Thyroid gland (tissue), 4 donors: Measurements from ENCODE around the gene EMC6. TPM values are rescaled to one million over a fixed set of nuclear protein-coding genes. Genes with fewer than 3 reads are reported as not detected.

Experiments
- DNase-seq, 2 donors: peaks; one replicate each; pipeline ENCODE4 v3.0.0-alpha.2; 2019
- H3K27ac ChIP-seq, 3 donors: fragments of 200-600 bp; sonication (generic); 1 replicate in 2 of 3; 2 replicates in 1 of 3; pipeline ENCODE4 v1.5.1; 2016 to 2019; ENCODE audit warnings: mild to moderate bottlenecking in 1 of 3, moderate library complexity in 1 of 3
- H3K27me3 ChIP-seq: fragments of 200-600 bp; sonication (generic); one replicate; pipeline ENCODE4 v1.5.1; 2019
- H3K36me3 ChIP-seq, 2 donors: fragments of 200-600 bp; sonication (generic); one replicate each; pipeline ENCODE4 v1.5.1; 2016 to 2019
- H3K4me1 ChIP-seq, 2 donors: fragments of 200-600 bp; sonication (generic); one replicate each; pipeline ENCODE4 v1.5.1; 2017 to 2019
- H3K4me3 ChIP-seq, 3 donors: fragments of 200-600 bp; sonication (generic); replicated peaks in 1 of 3; 1 replicate in 2 of 3; 2 replicates in 1 of 3; pipeline ENCODE4 v1.5.1; 2016; ENCODE audit warnings: mild to moderate bottlenecking in 1 of 3
- H3K9me3 ChIP-seq: fragments of 200-600 bp; sonication (generic); one replicate; pipeline ENCODE4 v1.5.1; 2017
- CTCF ChIP-seq, 6 experiments: fragments of 200-600 bp in 3 of 6; fragments of 450-650 bp in 3 of 6; sonication (generic) in 3 of 6; IDR thresholded peaks; one replicate each; pipeline ENCODE4 v1.5.1; 2016 to 2019; ENCODE audit warnings: antibody characterized with exemption in 6 of 6, mild to moderate bottlenecking in 2 of 6, inconsistent platforms in 1 of 6, moderate library complexity in 1 of 6
- POLR2A ChIP-seq, 2 donors: fragments of 450-650 bp; IDR thresholded peaks; one replicate each; pipeline ENCODE4 v1.6.1; 2017; ENCODE audit warnings: antibody characterized with exemption in 2 of 2, mild to moderate bottlenecking in 2 of 2, moderate library complexity in 1 of 2
- WGBS, 2 donors: methylation state at CpG; one replicate each; pipeline ENCODE4 v1.1.5; 2017; 5-methylcytosine and 5-hydroxymethylcytosine counted together
- intact Hi-C: fragments of 100-400 bp; cut with DNase I; formaldehyde crosslinking; loops from one replicate; pipeline ENCODE4 v1.15.1; 2023
- total RNA-seq, 4 donors: library from RNA; depleted of rRNA; stranded (reverse); fragments of >200 nt; gene quantifications; one replicate each; pipeline ENCODE4 v1.2.3, GENCODE V29; 2016

Gene EMC6
- total RNA-seq, 4 donors from 2014 or later: 4.1 to 17.3 (median 11.5) TPM

GRCh38 chr17:3692346-3692745 lies 23.7 kb downstream of the EMC6 start:
- no peaks in the 10 kb centered on the region for H3K9me3 ChIP-seq
- no peak for DNase-seq
- intact Hi-C loops: no loop called here
- WGBS, 2 donors: 86 to 88% methylated on average over 9 of the region's 9 CpGs
- no peaks in the 10 kb centered on the region for H3K36me3 ChIP-seq
- H3K4me3 ChIP-seq: no peak overlapping the region
- no peak overlapping the region for H3K27ac ChIP-seq
- TF ChIP-seq CTCF (IDR thresholded peaks at IDR 0.05) (no peak), POLR2A (IDR thresholded peaks at IDR 0.05) (no peak)
- peaks cover 3% of the 10 kb centered on the region for H3K27me3 ChIP-seq
- peaks cover 7 to 14% of the 10 kb centered on the region in 2 donors for H3K4me1 ChIP-seq

GRCh38 chr17:3693141-3693540 lies 24.5 kb downstream of the EMC6 start:
- intact Hi-C loops: no loop called here
- Histone ChIP-seq H3K4me1 (peaks cover 7 to 14% of the 10 kb centered on the region in 2 donors), H3K36me3 (no peaks in the 10 kb centered on the region), H3K27me3 (peaks cover 3% of the 10 kb centered on the region), H3K9me3 (no peaks in the 10 kb centered on the region), H3K27ac (no peak overlapping the region), H3K4me3 (no peak overlapping the region)
- 70 to 79% methylated on average over 4 of the region's 4 CpGs for WGBS, 2 donors
- TF ChIP-seq POLR2A (IDR thresholded peaks at IDR 0.05): no peak
- no peak for TF ChIP-seq CTCF (IDR thresholded peaks at IDR 0.05)
- no peak for DNase-seq

GRCh38 chr17:3693829-3694231 lies 25.2 kb downstream of the EMC6 start:
- TF ChIP-seq CTCF (IDR thresholded peaks at IDR 0.05) (no peak), POLR2A (IDR thresholded peaks at IDR 0.05) (no peak)
- 64 to 79% methylated on average over 9 of the region's 9 CpGs for WGBS, 2 donors
- Histone ChIP-seq H3K36me3 (no peaks in the 10 kb centered on the region), H3K9me3 (no peaks in the 10 kb centered on the region), H3K27me3 (peaks cover 3% of the 10 kb centered on the region), H3K4me1 (peaks cover 7 to 14% of the 10 kb centered on the region in 2 donors), H3K4me3 (no peak overlapping the region), H3K27ac (no peak overlapping the region)
- intact Hi-C loops: no loop called here
- DNase-seq: no peak

- Histone ChIP-seq H3K36me3 (no peaks in the 10 kb centered on the region), H3K27ac (no peak overlapping the region), H3K4me1 (peaks cover 7 to 14% of the 10 kb centered on the region in 2 donors), H3K27me3 (peaks cover 3% of the 10 kb centered on the region), H3K9me3 (no peaks in the 10 kb centered on the region), H3K4me3 (no peak overlapping the region)
- 0 to 5% methylated on average over 3 to 4 of the region's 17 CpGs for WGBS, 2 donors
- no peak for DNase-seq
- intact Hi-C loops: no loop called here
- no peak for TF ChIP-seq CTCF (IDR thresholded peaks at IDR 0.05)
Measured at GRCh38 chr17:3695129-3695722, 26.6 kb downstream of the EMC6 start.

GRCh38 chr17:3695723-3696411 lies 27.3 kb downstream of the EMC6 start, which contains the start of gene P2RX5:
TSS of gene P2RX5 (minus strand) at chr17:3696155. CDS start at chr17:3696005, 150 bp downstream.
- H3K4me1 ChIP-seq: peaks cover 7 to 14% of the 10 kb centered on the region in 2 donors
- H3K27me3 ChIP-seq: peaks cover 3% of the 10 kb centered on the region
- intact Hi-C loops: no loop called here
- DNase-seq: peak in 1 of 2 donors; percentile 7
- no peaks in the 10 kb centered on the region for H3K36me3 ChIP-seq
- no peak within 1 kb of the TSS for H3K27ac ChIP-seq
- WGBS, 2 donors: 1 to 2% methylated on average over 11 to 22 of the region's 65 CpGs
- no peaks in the 10 kb centered on the region for H3K9me3 ChIP-seq
- peak within 1 kb of the TSS in 1 of 3 donors; percentile 3 for H3K4me3 ChIP-seq
- TF ChIP-seq POLR2A (IDR thresholded peaks at IDR 0.05): no peak
- no peak for TF ChIP-seq CTCF (IDR thresholded peaks at IDR 0.05)
